A549 treated with AZD9567 at 1 μM for 4 hours (cell line): Measurements from ENCODE around the gene CTSW. TPM values are rescaled to one million over a fixed set of nuclear protein-coding genes. Genes with fewer than 3 reads are reported as not detected.

ENCODE experiments used
- total RNA-seq: library from RNA; stranded (reverse); fragments of 200-300 nt; extraction: Qiagen RNA extraction; gene quantifications from 5 replicates; pipeline ENCODE4 v1.2.3, GENCODE V29; 2022; ENCODE audit not compliant: insufficient read depth

The CTSW gene, protein sequence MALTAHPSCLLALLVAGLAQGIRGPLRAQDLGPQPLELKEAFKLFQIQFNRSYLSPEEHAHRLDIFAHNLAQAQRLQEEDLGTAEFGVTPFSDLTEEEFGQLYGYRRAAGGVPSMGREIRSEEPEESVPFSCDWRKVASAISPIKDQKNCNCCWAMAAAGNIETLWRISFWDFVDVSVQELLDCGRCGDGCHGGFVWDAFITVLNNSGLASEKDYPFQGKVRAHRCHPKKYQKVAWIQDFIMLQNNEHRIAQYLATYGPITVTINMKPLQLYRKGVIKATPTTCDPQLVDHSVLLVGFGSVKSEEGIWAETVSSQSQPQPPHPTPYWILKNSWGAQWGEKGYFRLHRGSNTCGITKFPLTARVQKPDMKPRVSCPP
- 0.09 TPM in 3 of 5 replicates, not detected in the others for total RNA-seq

DNA sequence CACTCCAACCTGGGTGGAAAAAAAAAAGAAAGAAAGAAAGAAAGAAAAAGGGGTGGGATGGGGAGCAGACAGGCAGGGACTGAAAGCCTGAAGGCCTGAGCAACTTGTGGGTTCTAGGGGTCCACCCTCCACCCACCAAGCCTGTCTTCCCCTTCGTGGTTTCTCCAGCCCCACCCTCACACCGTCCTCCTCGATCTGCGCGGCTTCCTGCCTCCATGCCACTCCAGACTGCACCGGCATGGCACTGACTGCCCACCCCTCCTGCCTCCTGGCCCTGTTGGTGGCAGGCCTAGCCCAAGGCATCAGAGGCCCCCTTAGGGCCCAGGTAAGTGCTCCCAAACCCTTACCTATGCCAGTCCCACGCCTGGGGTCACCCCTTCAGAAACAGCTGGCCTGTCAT is at the start of gene CTSW:
CTSW (plus strand) TSS at position 221 of the 400 bp plus-strand sequence; CDS start at position 239, 18 bp downstream.

DNA sequence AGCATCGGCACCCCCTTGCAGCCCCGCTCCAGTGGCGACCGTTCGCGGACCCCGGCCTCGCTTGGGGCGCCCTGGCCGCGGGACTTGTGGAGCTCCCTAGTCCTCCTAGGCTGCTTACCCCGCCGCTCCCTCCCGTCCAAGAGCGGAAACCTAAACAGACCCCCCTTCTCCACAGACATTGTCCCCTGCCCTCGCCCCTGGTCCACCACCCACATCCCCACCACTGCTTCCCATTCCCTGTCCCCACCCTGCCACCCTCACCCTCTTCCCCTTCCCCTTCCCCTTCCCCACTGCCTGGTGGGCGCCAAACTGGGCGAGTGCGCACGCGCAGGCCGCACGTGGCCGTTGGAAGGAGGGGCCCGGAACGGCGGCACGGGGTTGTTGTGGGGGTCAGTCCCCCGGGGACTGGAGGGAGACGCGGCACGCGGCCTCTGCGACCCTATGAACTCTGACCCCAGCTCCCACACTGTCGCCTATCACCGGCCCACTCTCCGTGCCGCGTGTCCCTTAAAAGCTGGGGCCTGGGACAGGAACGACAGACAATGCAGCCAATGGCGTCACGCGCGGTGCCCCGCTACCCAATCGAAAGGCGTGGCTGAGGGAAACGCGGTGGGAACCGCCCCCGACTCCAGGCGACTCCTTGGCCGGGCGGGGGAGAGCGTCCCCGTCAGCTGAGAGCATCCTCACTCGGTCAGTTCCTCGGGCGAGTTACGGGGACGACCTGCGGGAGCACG is 46.2 kb upstream of the CTSW start, which contains the start of gene SNX32:
SNX32 (plus strand) TSS at position 667 of the 734 bp plus-strand sequence. CDS start 103 bp downstream, outside the sequence.

DNA sequence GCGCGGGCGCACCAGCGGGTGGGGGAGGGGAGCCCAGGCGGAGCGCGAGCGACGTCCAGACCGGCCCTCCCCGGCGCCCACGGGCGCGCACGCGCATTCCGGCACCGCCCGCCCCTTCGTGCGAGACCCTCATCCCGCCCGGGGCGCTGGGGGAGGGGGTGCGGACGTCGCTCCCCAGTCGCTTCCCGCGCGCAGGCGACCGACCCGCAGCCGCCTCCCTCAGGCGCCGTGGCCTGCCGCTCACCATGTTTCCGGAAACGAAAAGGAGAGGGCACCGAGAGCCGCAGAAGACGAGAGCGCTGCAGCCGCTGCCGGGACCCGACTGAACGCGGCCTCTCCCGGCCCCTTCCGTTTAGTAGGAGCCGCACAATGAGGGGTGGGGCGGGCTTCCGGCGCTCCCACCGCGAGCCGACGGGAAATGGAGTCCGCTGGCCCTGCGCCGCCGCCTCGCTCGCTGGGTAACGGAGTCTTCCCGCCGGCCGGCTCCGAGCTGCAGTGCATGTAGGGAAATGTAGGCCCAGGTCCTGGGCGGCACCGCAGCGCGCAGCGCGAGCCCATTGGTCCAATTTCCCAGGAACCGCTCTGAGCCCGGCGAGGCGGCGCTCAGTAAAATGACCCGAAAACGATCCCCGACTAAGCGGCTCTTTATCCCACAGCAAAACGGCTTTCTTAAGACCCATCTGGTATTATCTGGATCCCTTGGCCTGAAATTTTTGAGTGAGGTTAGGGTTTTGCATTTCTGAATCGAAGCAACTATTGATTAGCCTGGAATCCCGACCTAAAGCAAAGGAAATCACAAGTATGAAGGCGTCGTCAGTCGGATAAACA is 21.6 kb upstream of the CTSW start, which contains the start of gene CFL1:
CFL1 (minus strand) TSS at position 328 of the 828 bp plus-strand sequence; CDS start at position 247, 81 bp downstream.

DNA sequence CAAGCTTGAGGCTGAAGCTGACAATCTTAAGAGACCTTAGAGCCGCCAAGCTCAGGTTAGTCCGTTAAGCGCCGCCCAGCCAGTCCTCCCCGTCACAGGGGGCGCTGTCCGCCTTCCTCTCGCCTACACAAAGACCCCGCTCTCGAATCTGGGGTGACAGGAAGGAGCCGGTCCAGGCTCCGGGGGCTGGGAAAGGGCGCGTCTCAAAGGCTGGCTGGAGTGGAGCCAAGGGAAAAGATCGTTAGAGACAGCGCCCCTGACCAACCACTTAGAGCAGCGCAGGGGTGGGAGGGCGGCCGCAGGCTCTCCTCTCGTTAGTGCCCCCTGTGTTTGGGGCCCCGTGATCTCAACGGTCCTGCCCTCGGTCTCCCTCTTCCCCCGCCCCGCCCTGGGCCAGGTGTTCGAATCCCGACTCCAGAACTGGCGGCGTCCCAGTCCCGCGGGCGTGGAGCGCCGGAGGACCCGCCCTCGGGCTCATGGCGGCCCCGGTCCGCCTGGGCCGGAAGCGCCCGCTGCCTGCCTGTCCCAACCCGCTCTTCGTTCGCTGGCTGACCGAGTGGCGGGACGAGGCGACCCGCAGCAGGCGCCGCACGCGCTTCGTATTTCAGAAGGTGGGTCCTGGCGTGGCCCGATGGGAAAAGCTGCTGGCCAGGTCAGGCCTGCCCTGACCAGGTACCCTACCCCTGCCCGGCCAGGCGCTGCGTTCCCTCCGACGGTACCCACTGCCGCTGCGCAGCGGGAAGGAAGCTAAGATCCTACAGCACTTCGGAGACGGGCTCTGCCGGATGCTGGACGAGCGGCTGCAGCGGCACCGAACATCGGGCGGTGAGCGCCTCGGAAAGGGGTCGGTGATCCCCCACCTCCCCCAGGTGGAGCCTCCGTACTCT is 19.1 kb upstream of the CTSW start, which contains the start of gene MUS81:
MUS81 (plus strand) TSS at position 156 of the 887 bp plus-strand sequence; CDS start at position 477, 321 bp downstream.

DNA sequence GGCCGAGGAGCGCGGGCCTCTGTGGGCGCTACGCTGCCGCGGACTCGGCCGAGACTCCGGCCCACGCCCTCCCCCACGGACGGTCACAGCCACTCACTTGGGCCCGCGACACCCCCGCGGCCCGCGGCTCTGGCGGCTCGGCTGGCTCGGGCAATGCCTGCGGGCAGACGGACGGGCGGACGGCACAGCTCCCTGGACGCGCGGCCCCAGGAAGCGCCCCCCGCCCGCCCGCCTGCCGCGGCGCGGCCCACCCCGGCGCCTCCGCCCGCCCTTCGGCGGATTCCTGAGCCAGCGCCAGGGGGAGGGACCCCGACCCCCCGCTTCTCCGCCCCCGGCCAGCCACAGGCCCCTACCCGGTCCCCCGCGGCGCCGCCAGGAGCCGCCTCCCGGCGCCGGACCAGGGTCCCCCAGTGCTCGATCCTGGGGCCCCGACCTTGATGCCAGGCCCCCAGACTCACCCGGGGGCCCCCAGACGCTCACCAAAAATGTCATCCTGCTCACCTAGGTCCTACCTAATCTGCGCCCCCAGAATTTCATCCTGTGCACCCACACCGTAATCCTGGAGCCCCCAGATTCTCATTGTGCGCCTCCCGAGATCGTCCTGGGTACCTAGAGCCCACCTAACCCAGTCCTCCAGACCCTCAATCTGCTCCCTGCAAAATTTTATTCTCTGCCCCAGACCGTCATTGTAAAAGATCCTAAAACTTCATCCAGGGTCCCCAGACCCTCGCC is 6.9 kb upstream of the CTSW start, which contains the start of gene EFEMP2:
EFEMP2 (minus strand) TSS at position 215 of the 732 bp plus-strand sequence. CDS start 446 bp downstream, outside the sequence.

DNA sequence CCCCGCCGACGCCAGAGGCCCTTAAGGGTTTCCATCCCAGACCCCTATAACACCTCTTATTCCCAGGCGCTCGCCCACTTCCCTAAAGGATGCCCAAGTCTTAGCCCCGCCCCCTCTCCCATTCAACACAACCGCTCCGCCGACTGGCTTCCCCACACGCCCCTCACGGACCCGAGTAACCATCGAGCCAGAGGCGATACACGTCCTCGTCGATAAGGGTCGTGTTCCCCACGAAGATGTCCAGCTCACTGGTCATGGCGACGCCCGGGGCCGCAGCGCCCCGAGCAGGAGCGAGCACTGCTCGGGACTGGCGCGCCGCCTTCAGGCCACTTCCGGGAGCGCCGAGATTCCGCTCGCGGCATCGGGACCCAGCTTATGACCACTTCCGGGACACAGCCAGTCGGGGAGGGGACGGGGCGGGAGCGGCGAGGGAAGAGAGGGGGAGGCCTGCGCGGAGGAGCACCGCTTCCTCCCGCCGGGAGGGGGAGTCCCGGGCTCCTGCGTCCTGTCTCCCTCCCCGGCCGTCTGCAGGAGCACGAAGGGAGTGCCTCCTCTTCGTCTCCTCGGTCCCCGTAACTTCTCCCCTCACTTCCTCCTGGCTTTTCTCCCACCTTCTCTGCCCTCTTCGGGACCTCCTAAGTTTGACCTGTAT is 8.7 kb downstream of the CTSW start, which contains the start of gene FIBP:
FIBP (minus strand) TSS at position 309 of the 652 bp plus-strand sequence; CDS start at position 256, 53 bp downstream.

DNA sequence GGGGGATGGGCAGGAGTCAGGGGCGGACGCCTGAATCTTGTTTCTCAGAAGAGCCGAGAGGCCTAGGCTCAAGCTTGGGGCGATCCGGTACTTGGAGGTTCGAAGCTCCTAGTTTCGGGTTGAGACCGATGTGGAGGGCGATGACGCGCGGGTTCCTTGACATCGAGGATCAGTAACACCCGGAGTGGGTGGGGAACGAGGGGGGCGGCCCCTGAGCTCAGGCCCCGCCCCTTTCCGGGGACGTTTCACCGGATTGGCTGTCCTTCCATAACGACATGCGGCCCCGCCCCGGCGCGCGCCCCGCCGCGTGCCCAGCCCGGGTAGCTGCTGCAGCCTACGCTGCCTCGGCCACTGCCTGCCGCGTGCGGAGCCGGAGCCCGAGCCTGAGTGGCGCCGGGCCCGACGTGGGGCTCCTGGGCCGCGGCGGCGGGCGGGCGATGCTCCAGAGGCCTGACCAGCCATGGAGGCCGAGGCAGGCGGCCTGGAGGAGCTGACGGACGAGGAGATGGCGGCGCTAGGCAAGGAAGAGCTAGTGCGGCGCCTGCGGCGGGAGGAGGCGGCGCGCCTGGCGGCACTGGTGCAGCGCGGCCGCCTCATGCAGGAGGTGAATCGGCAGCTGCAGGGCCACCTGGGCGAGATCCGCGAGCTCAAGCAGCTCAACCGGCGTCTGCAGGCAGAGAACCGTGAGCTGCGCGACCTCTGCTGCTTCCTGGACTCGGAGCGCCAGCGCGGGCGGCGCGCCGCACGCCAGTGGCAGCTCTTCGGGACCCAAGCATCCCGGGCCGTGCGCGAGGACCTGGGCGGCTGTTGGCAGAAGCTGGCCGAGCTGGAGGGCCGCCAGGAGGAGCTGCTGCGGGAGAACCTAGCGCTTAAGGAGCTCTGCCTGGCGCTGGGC is 10.9 kb downstream of the CTSW start, which contains the start of gene CCDC85B:
CCDC85B (plus strand) TSS at position 350 of the 895 bp plus-strand sequence; CDS start at position 461, 111 bp downstream.

DNA sequence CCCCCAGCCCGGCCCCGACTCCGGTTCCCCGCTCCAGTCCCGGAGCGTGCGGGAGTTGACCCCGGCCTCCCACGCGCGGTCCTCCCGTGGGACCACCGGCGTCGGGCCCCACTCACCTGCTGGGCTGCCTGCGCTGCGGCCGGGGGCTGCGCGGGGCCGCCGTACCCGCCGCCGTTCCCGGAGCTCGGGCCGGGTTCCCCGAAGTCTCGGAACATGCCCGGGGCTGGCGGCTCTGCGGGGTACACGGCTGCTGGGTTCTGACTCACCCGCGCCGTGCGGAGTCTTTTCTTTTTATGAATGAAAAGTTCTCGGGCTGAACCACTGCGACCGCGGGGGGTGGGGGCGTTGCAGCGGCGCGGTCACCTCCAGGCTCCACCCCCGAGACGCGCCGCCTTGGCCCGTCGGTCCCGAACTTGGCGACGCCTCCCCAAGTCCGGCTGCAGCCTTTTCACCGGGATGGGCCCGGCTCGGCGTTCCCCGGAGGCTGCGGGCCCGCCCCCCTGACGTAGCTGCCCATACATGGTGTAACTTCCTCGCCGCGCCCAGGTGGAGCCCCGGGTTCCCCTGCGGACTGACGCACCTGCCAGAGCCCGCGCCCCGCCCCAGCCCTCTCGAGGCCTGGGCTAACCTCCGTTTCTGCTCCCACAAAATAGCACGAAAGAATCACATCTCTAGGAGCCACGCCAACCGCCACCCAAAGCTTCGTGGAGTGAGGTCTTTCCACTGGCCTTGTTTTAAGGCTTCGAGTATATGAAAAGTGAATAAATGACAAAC is 20.7 kb downstream of the CTSW start, which contains the start of gene FOSL1:
FOSL1 (minus strand) TSS at position 264 of the 774 bp plus-strand sequence; CDS start at position 215, 49 bp downstream.

DNA sequence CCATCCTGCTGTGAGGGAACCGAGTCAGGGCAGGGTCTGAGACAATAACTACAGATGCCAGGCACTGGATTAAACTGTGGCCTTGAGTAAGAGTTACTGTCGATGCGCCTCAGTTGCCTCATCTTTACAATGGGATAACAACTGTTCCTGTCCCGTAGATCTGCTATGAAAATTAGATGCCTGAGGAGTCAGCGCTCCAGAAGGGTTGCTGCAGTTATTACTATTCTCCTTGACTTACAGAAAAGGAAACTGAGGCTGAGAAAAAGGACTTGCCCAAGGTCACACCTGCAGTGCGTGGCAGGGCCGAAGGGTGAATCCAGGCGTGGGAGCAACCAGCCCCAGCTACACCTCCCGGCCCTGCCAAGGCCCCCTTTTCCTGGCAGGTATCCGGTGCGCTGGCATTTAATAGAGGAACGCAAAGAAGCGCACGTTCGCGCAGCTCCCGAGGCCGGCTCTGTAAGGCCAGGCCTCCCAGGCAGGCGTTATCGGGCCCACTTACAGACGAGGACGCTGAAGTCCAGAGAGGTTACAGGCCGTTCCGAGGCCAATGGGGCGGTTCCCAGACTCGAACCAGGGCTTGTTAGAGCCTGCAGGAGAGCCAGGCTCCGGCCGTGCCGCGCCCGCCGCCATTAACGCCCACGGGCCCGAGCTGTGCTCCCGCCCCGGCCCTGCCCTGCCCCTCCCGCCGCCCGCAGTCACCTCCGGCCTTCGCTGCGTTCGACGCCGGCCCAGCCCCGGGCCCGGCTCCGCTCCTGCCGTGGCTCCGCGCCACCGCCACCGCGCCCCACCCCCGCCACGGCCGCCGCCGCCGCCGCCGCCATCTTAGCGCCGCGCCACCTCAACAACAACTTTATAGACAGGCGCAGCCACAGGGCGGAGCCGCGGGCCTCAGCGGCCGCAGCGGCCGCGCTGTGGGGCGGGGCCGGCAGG is 38.8 kb downstream of the CTSW start, which contains the start of gene C11orf68:
C11orf68 (minus strand) TSS at position 852 of the 930 bp plus-strand sequence; CDS start at position 821, 31 bp downstream.

DNA sequence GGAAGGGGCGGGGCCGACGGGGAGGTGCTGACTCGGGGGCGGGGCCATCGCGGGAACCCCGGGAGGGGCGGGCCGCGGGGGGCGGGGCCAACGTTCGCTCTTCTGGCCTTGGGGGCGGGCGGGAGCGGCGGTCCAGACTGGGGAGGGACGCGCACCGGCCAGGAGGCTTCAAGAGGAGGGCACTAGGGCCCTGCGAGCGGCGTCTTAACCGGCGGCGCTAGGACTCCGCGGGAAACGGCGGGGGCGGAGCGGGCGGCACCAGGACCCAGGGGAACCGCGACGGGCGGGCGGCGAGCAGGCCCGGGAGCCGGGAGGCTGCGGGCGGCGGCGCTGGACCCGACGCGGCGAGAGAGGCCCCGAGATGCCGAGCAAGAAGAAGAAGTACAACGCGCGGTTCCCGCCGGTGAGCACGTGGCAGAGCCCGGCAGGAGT is 39.5 kb downstream of the CTSW start, which contains the start of gene DRAP1:
DRAP1 (plus strand) TSS at position 286 of the 432 bp plus-strand sequence; CDS start at position 362, 76 bp downstream.

Other genes starting within 250 kb of the CTSW start
- gene SIPA1, start 241.7 kb upstream of the CTSW start, total RNA-seq = 11.1 to 21.7 TPM (median 18.4 TPM) in 5 replicates
- 52.1 to 79.3 TPM (median 74.8 TPM) in 5 replicates for gene RELA, start 216.9 kb upstream of the CTSW start, total RNA-seq
- 31.3 to 46.9 TPM (median 45.7 TPM) in 5 replicates for gene KAT5, start 167.6 kb upstream of the CTSW start, total RNA-seq
- gene RNASEH2C, start 159.0 kb upstream of the CTSW start, total RNA-seq = 26.8 to 55.4 TPM (median 52.8 TPM) in 5 replicates
- 6.6 to 12.9 TPM (median 11.5 TPM) in 5 replicates for gene AP5B1, start 98.9 kb upstream of the CTSW start, total RNA-seq
- 0.05 to 0.09 TPM (median 0.09 TPM) in 4 of 5 replicates, not detected in the other for gene OVOL1, start 92.8 kb upstream of the CTSW start, total RNA-seq
- gene SNX32, start 45.9 kb upstream of the CTSW start, total RNA-seq = 0.08 to 0.10 TPM (median 0.10 TPM) in 3 of 5 replicates, not detected in the others
- 2,195 to 2,429 TPM (median 2,317 TPM) in 5 replicates for gene CFL1, start 21.7 kb upstream of the CTSW start, total RNA-seq
- 18.2 to 33.2 TPM (median 29.7 TPM) in 5 replicates for gene MUS81, start 19.4 kb upstream of the CTSW start, total RNA-seq
- gene EFEMP2, start 7.0 kb upstream of the CTSW start, total RNA-seq = 0.54 to 1.7 TPM (median 1.3 TPM) in 4 of 5 replicates, not detected in the other
- gene FIBP, start 8.6 kb downstream of the CTSW start, total RNA-seq = 84.8 to 112 TPM (median 86.9 TPM) in 5 replicates
- 28.3 to 53.4 TPM (median 46.1 TPM) in 5 replicates for gene CCDC85B, start 10.8 kb downstream of the CTSW start, total RNA-seq
- gene FOSL1, start 20.6 kb downstream of the CTSW start, total RNA-seq = 119 to 205 TPM (median 139 TPM) in 5 replicates
- gene C11orf68, start 39.2 kb downstream of the CTSW start, total RNA-seq = 34.9 to 51.5 TPM (median 45.0 TPM) in 5 replicates
- gene DRAP1, start 39.6 kb downstream of the CTSW start, total RNA-seq = 129 to 249 TPM (median 206 TPM) in 5 replicates
- 0.25 TPM in 1 of 5 replicates, not detected in the others for gene TSGA10IP, start 65.6 kb downstream of the CTSW start, total RNA-seq
- gene SART1, start 81.9 kb downstream of the CTSW start, total RNA-seq = 45.1 to 62.7 TPM (median 60.4 TPM) in 5 replicates
- gene EIF1AD, start 122.3 kb downstream of the CTSW start, total RNA-seq = 38.4 to 48.6 TPM (median 42.4 TPM) in 5 replicates
- 271 to 480 TPM (median 473 TPM) in 5 replicates for gene BANF1, start 122.7 kb downstream of the CTSW start, total RNA-seq
- gene CST6, start 132.2 kb downstream of the CTSW start, total RNA-seq = not detected in 5 replicates
- 0.71 to 1.2 TPM (median 1.1 TPM) in 4 of 5 replicates, not detected in the other for gene CATSPER1, start 146.6 kb downstream of the CTSW start, total RNA-seq
- not detected in 5 replicates for gene GAL3ST3, start 169.3 kb downstream of the CTSW start, total RNA-seq
- 161 to 190 TPM (median 171 TPM) in 5 replicates for gene SF3B2, start 172.5 kb downstream of the CTSW start, total RNA-seq
- gene PACS1, start 190.4 kb downstream of the CTSW start, total RNA-seq = 61.1 to 87.1 TPM (median 78.1 TPM) in 5 replicates